HG02588 (cell line): ENCODE measurements around the gene RBMS1.

Experiments used
- ATAC-seq: cut with Tn5 transposase; IDR thresholded peaks from one replicate; pipeline ENCODE4 v1.9.1; 2021; ENCODE audit warnings: mild to moderate bottlenecking, moderate library complexity; ENCODE audit not compliant: unreplicated experiment

The RBMS1 gene, protein sequence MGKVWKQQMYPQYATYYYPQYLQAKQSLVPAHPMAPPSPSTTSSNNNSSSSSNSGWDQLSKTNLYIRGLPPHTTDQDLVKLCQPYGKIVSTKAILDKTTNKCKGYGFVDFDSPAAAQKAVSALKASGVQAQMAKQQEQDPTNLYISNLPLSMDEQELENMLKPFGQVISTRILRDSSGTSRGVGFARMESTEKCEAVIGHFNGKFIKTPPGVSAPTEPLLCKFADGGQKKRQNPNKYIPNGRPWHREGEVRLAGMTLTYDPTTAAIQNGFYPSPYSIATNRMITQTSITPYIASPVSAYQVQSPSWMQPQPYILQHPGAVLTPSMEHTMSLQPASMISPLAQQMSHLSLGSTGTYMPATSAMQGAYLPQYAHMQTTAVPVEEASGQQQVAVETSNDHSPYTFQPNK

GRCh38 chr2:160493227-160494028 lies at the start of gene RBMS1:
RBMS1 (minus strand) TSS chr2:160493807; CDS start chr2:160493363, 444 bp downstream.
- peak; percentile 46 for ATAC-seq

DNA sequence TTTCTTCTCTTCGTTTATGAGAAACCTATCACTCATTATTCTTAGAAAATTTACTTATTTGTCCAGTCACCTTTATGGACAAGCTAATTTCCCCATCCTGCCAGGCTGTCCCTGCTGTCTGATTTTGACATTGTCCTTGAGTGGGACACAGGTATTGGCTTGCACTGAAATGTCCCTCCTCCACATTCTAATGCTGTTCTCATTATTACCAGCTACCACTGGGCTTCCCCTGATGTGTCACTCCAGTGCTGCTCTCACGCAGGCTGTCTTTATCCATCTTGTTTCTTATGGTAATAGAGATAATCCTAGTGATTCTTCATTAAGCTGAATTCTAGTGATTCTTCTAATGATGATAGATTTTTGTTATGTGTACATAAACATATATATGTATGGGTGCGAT lies 48.1 kb upstream of the RBMS1 start:
- no peak for ATAC-seq

DNA sequence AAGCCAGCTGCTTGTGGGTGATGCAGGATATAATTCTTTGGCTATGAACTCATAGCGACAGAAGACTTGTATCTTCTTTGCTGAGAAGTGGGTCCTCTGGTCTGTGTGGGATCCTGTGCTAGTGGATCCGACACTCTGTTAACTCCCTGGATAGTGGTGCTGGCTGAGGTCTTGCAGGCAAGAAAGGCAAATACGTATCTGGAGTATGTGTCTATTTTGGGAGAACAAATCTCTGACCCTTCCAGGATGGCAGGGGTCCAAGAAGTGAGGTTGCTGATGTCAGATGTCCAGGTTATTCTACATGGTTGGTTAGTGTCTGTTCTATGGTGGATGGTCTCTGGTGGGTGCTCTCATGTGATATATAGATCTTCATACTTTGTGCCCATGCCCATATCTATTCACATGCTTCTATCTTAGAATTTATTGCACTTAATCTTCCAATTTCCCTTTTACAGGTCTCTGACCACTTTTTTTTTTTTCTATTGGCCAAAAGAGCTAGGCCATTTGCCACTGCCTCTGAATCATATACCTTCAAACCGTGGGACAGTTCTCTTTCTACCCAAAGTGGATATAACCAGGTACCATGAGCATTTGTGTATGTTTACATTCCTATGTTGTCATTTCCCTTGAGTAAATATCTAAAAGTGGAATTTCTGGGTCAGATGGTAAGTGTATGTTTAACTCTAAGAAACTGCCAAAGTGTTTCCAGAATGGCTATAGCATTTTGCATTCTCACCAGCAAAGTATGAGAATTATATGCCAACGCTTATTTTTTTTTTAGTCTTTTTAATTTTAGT lies 45.1 kb upstream of the RBMS1 start:
- no peak for ATAC-seq

DNA sequence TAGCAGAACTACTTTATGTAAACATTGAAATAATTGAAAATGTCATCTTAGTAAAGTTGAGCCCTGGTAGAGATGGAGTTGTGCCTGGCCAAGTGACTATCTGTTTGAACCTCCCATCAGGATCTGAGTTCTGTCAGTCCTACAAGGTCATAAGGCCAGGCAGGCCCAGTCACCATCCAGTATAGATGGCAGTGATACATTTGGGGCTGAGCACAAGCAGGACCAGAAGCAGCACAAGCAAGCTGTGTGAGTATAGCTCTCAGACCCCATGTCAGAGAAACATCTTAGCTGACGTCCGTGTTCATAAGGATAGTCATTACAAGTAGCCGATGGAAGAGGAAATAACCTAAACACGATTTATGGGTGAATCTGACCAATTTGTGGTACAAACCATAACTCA lies 44.5 kb upstream of the RBMS1 start:
- no peak for ATAC-seq

- ATAC-seq, result no peak
Measured at GRCh38 chr2:160534996-160535395, 41.4 kb upstream of the RBMS1 start.

DNA sequence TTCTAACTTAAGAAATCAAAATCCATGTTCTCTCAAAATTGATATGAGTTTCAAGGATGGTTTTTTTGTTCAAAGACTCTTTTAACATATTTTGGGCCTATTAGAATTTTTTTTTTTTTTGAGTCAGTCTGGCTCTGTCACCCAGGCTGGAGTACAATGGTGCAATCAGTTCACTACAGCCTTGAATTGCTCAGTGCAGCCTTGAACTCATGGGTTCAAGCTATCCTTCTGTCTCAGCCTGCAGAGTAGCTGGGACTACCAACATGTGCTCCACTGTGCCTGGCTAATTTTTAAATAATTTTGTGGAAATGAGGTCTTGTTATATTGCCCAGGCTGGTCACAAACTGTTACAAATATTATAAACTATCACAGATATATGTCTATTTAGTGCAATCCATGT lies 40.6 kb upstream of the RBMS1 start:
- no peak for ATAC-seq

DNA sequence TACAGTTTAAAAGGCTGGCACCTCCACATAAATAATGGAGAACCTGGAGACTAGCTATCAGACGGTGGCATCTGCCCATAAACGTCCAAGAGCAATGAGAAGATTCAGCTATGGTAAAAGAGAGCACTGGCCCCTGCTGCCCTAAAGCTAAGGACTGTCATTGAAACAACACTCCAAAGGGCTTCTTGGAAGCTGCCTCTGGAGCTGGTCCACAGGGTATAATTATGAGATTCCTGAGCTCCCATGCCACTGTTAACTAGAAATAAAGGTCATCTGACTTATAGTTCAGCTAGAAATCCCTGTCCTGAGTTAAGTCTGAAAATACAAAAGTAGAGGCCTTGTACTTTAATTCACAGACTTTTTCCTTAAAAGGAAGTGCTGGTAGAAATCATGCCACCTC lies 39.9 kb upstream of the RBMS1 start:
- ATAC-seq, result no peak

DNA sequence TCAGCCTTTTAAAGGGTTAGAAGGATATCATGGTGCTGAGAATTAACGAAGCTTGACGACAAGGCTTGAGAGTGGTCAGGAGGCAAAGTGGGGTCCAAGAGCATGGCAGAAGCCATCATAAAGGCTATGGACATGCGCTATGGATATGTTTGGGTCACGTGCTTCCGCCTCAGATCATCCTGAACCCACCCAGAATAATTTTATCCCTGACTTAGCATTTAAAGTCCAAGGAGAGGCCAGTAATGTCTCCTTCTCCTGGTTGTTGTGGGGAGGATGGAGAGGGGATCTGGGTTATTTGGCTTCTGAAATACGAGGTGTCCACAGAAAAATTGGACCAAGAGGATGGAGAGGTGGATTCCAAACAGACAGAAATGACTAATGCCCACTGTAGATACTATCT lies 38.8 kb upstream of the RBMS1 start:
- ATAC-seq, result no peak

DNA sequence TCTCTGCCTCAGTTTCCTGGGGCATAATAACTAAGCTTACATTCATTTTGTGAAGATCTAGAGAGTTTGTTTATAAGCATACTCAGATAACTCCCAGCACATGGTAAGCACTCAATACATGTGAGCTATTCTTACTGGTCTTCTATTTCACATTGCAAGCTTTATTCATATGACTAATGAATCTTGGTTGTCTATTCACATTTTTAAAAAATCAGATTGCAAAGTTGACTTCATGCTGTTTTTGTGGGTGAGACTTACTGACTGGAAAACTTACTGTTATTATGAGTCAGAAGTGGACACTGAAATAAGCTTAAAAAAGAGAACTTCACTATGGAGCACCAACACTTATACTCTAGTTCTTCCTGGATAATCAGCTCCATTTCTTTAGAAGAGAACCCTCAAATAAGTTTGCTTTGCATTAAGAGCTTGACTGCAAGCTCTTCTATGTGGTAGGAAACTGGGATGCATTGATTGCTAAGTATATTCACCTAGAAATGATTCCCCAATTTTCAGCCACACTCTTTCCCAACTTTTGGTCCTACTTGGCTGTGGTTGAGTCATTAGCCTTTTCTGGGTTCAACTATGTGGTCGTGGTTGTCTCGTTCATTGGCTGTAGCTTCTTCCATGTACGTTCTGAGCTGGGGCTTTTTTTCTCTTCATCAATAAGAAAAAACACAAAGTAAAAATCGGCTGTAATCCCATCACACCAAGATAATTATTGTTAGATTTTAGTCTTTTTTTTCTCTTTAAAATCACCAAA lies 29.5 kb upstream of the RBMS1 start:
- no peak for ATAC-seq

- no peak for ATAC-seq
Measured at GRCh38 chr2:160517731-160518130, 24.1 kb upstream of the RBMS1 start.

GRCh38 chr2:160516547-160517365 lies 23.1 kb upstream of the RBMS1 start:
- peak; percentile 77 for ATAC-seq

DNA sequence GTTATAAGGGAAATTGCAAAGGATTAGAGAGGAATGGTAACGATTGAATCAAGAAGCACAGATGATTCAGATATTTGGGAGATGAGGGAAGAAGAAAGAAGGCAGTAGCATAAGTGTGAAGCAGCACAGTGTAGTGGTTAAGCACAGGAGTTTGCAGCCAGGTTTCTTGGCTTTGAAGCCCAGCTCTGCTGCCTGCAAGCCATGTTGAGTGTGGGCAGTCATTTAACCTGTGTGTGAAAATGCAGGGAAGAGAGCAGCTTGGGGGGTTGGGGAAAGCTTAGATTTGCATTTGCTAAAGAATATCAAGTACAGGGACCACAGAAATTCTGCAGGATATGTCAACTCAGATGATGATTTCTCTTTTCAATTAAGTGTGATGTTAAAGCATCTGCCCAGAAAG lies 21.5 kb upstream of the RBMS1 start:
- ATAC-seq, result no peak

DNA sequence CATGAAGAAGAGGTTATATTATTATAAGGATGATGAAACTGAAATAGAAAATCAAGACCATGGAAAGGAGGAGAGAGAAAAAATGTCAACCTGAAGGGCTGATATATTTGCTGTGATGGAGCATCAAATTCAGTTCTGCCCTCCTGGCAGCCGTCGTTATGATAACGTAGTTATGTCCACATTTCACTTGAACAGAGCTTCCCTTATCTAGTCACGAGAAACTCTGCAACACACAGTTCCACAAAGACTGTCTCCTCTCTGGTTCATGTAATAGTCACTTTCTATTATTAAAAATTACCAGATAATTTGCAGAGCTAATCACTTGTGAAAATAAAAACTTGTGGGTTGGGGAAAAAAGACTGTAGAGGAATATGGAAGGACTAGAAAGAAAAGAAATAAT lies 19.5 kb upstream of the RBMS1 start:
- ATAC-seq, result no peak

DNA sequence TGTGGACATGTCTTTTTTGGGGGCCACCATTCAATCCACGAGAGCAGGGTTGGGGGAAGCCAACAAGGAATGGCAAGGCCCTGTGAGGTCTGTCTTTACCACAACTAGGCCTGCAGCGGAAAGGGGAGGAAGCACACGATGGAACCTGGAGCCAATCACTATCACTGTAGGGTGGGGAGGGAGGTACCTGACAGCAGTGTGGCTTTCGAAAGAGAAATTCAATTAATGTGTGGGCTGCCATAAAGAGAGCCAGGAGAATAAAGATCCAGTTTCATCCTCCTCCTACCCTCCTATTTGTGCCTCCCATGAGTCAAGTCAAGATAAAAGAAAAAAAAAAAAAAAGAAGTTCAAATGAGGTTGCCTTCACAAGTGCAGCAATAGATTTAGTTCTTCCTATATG lies 18.9 kb upstream of the RBMS1 start:
- ATAC-seq, result no peak

GRCh38 chr2:160510617-160511016 lies 17.0 kb upstream of the RBMS1 start:
- no peak for ATAC-seq

GRCh38 chr2:160509016-160509415 lies 15.4 kb upstream of the RBMS1 start:
- ATAC-seq, result no peak

DNA sequence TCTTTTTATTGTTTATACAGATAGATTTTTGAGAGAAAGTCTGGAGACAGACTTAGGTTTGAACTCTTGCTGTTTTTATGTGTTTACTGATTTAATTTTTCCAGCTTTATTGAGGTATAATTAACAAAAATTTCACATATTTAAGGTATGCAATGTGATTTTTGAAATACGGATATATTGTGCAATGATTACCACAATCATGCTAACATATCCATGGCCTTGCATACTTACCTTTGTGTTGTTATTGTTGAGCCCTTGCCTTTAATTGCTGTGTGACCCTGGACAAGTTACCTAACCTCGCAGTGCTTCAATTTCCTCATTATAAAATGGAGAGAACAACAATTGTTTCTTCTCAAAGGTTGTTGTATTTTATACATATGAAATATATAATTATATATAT lies 13.9 kb upstream of the RBMS1 start:
- no peak for ATAC-seq

DNA sequence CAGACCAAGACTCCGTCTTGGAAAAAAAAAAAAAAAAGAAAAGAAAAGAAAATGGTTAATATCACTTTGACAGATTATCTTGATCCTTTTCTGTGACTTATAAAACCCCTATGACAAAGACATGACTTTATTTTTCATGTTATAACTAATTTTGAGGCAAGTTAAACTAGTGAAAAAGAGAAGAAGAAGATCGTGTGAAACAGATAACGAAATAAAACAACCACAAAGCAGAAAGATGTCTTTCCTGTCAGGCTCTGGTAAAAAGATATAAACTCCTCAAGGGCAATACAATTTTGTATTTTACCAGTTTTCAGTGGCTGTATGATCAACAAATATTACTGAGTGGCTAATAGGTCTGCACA lies 13.4 kb upstream of the RBMS1 start:
- ATAC-seq, result no peak

GRCh38 chr2:160506371-160507045 lies 12.9 kb upstream of the RBMS1 start:
- ATAC-seq, result no peak
